Breast epithelium (tissue), 4 donors: ENCODE results near the gene MXRA7. TPM values are rescaled to one million over a fixed set of nuclear protein-coding genes. Genes with fewer than 3 reads are reported as not detected.
A peak's percentile ranks its signal among the peaks of the same experiment; 100 is the strongest.
"Not testable (repeated sequence)": the region's sequence is repeated elsewhere in the genome, so short reads cannot be mapped to it uniquely, and the experiment has no call there.

ENCODE experiments used
- DNase-seq, 2 donors: peaks; one replicate each; pipeline ENCODE4 v3.0.0-alpha.2; 2019; ENCODE audit warnings: low spot score in 2 of 2
- H3K27ac ChIP-seq, 2 donors: fragments of 200-600 bp; sonication (generic) in 1 of 2; one replicate each; pipeline ENCODE4 v1.5.1; 2016 to 2019; ENCODE audit warnings: mild to moderate bottlenecking in 1 of 2
- H3K27me3 ChIP-seq, 2 donors: fragments of 200-600 bp; sonication (generic) in 1 of 2; one replicate each; pipeline versions ENCODE4 v1.5.1 to v1.6.0; 2017 to 2019; ENCODE audit warnings: control low read depth in 1 of 2, mild to moderate bottlenecking in 1 of 2
- H3K36me3 ChIP-seq: fragments of 200-600 bp; one replicate; pipeline ENCODE4 v1.5.1; 2019
- H3K4me1 ChIP-seq, 2 donors: fragments of 200-600 bp; sonication (generic); one replicate each; pipeline ENCODE4 v1.5.1; 2016 to 2019; ENCODE audit warnings: control low read depth in 1 of 2
- H3K4me3 ChIP-seq, 3 donors: fragments of 200-600 bp; sonication (generic); 1 replicate in 2 of 3; 2 replicates in 1 of 3; pipeline ENCODE4 v1.5.1; 2016 to 2019; ENCODE audit warnings: mild to moderate bottlenecking in 3 of 3, moderate library complexity in 2 of 3
- H3K9me3 ChIP-seq, 2 donors: fragments of 200-600 bp; sonication (generic) in 1 of 2; one replicate each; pipeline ENCODE4 v1.5.1; 2016 to 2019; ENCODE audit warnings: control low read depth in 1 of 2
- POLR2A ChIP-seq: fragments of 450-650 bp; IDR thresholded peaks from one replicate; pipeline ENCODE4 v1.6.1; 2016; ENCODE audit warnings: antibody characterized with exemption, mild to moderate bottlenecking, moderate library complexity
- POLR2AphosphoS5 ChIP-seq, 3 donors: sonication (generic); formaldehyde crosslinking; IDR thresholded peaks; one replicate each; pipeline ENCODE4 v1.6.1; 2017; ENCODE audit warnings: antibody characterized with exemption in 3 of 3
- intact Hi-C: fragments of 100-400 bp; cut with DNase I; formaldehyde crosslinking; loops from one replicate; pipeline ENCODE4 v1.15.1; 2023; ENCODE audit warnings: low total_unique reads
- total RNA-seq, 3 donors: library from RNA; depleted of rRNA; stranded (reverse); fragments of >200 nt; gene quantifications; one replicate each; pipeline ENCODE4 v1.1.0, GENCODE V29; 2016
- TF ChIP-seq, protein P1 (sequence below), 3 donors: fragments of 450-650 bp; IDR thresholded peaks; one replicate each; pipeline ENCODE4 v1.5.1; 2016 to 2017; ENCODE audit warnings: antibody characterized with exemption in 3 of 3, mild to moderate bottlenecking in 3 of 3, moderate library complexity in 3 of 3

MXRA7 gene
- total RNA-seq, 3 donors from 2014 or later = 106 to 242 (median 113) TPM

DNA sequence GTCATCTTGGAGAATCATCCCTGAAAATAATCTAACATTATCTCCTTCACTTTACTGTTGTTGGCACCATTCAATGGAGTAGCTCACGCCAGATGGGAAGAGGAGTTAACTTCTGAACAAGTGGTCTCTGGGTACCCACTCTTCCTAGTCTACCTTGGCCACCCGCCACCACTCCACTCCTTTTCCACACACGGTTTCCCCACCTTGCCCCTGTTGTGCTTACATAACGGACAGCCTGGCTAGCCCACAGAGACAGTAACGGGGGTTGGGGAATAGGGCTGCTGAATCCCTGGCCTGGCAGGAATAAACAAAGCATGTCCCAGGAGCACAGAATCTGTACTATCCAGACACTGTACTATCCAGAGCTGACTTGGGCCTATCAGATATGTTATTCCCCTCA is 3.6 kb upstream of the MXRA7 start:
- Histone ChIP-seq H3K36me3 (peaks cover 8% of the 10 kb centered on the region), H3K27me3 (no peaks in the 10 kb centered on the region), H3K27ac (no peak overlapping the region), H3K4me3 (no peak overlapping the region), H3K9me3 (no peaks in the 10 kb centered on the region), H3K4me1 (no peaks in the 10 kb centered on the region)
- TF ChIP-seq, protein P1, sequence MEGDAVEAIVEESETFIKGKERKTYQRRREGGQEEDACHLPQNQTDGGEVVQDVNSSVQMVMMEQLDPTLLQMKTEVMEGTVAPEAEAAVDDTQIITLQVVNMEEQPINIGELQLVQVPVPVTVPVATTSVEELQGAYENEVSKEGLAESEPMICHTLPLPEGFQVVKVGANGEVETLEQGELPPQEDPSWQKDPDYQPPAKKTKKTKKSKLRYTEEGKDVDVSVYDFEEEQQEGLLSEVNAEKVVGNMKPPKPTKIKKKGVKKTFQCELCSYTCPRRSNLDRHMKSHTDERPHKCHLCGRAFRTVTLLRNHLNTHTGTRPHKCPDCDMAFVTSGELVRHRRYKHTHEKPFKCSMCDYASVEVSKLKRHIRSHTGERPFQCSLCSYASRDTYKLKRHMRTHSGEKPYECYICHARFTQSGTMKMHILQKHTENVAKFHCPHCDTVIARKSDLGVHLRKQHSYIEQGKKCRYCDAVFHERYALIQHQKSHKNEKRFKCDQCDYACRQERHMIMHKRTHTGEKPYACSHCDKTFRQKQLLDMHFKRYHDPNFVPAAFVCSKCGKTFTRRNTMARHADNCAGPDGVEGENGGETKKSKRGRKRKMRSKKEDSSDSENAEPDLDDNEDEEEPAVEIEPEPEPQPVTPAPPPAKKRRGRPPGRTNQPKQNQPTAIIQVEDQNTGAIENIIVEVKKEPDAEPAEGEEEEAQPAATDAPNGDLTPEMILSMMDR (IDR thresholded peaks at IDR 0.05) = no peak
- no peak for TF ChIP-seq POLR2AphosphoS5 (IDR thresholded peaks at IDR 0.05)
- TF ChIP-seq POLR2A = no peak
- intact Hi-C loops = no loop called here
- no peak for DNase-seq

- no peak overlapping the region for H3K4me3 ChIP-seq
- H3K27me3 ChIP-seq = no peaks in the 10 kb centered on the region
- intact Hi-C loops = no loop called here
- H3K27ac ChIP-seq = no peak overlapping the region
- no peaks in the 10 kb centered on the region for H3K9me3 ChIP-seq
- H3K36me3 ChIP-seq = peaks cover 5% of the 10 kb centered on the region
- DNase-seq = no peak
- TF ChIP-seq, protein P1 (IDR thresholded peaks at IDR 0.05) = no peak
- no peak for TF ChIP-seq POLR2AphosphoS5 (IDR thresholded peaks at IDR 0.05)
- TF ChIP-seq POLR2A = no peak
- H3K4me1 ChIP-seq = no peaks in the 10 kb centered on the region
These were observed 3.0 kb upstream of the MXRA7 start for GRCh38 chr17:76713765-76714164.

GRCh38 chr17:76712321-76712720 is 1.6 kb upstream of the MXRA7 start:
- H3K4me3 ChIP-seq, H3K36me3 ChIP-seq, DNase-seq, intact Hi-C loops, H3K9me3 ChIP-seq, H3K27ac ChIP-seq, H3K4me1 ChIP-seq, H3K27me3 ChIP-seq: not testable (repeated sequence)

DNA sequence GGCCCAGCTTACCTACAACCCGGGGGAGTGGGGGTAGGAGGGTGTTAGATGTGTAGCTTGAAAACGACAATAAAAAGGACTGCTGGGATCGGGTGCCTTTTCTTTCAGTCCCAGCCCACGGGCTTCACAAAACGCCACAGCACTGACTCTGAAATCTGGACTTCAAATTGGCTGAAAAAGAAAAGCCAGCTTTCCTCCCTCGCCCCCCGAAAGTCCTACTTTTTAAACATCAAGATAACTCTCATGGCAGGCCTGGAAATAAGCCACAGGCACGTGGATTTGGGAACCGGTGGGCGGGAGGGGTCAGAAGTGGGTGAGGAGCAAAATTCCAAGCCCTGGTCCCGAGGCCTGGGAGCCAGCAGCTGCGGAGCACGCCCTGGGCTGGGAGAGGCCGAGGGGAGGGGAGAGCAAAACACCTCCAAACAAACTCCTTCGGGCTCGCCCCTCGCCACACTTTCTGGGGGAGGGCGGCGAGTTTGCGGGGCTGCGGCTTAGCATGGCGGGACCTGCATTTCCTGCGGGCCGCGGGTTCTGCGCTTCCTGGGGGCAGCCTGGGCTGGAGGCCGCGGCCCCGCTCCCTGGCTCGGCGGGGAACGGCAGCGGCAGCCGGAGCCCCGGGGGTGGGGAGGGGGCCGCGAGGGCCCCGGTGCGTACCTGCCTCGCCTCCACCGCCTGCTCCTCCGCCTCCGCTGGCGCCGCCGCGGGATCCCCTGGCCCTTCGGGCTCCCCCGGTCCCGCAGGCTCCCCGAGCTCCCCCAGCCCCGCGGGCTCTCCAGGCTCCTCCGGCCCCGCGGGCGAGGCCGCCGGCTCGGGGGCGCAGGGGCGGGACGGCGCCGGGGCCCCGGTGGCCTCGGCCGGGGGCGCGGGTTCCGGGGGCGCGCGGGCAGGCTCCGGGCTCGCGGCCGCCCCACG is 558 bp downstream of the MXRA7 start:
- H3K36me3 ChIP-seq, intact Hi-C loops: not testable (repeated sequence)

GRCh38 chr17:76709077-76709950 is 1.5 kb downstream of the MXRA7 start:
- Histone ChIP-seq H3K36me3 (no peaks in the 10 kb centered on the region), H3K4me1 (no peaks in the 10 kb centered on the region), H3K27me3 (no peaks in the 10 kb centered on the region), H3K9me3 (no peaks in the 10 kb centered on the region), H3K4me3 (peak overlapping the region; percentile 75 to 86 (median 77)), H3K27ac (peak overlapping the region; percentile 83 to 94)
- TF ChIP-seq POLR2AphosphoS5 (IDR thresholded peaks at IDR 0.05) = peak; percentile 33 to 67 (median 48)
- TF ChIP-seq, protein P1 (IDR thresholded peaks at IDR 0.05) = no peak
- intact Hi-C loops = no loop called here
- DNase-seq = peak in 1 of 2 donors; percentile 63

More for the DNA sequence above, 558 bp downstream of the MXRA7 start:
- TF ChIP-seq POLR2AphosphoS5 (IDR thresholded peaks at IDR 0.05) = peak in 1 of 3 donors; percentile 25
- not testable (repeated sequence) for DNase-seq, H3K9me3 ChIP-seq, H3K4me1 ChIP-seq, H3K27me3 ChIP-seq
- H3K4me3 ChIP-seq = peak overlapping the region; percentile 75 to 86 (median 77)
- peak overlapping the region; percentile 83 to 94 for H3K27ac ChIP-seq
